Heart left ventricle (tissue), 16 donors: Measurements from ENCODE around the gene C1QA. TPM values are rescaled to one million over a fixed set of nuclear protein-coding genes. Genes with fewer than 3 reads are reported as not detected.

Experiments
- ATAC-seq, 4 donors: fragments of 200-7000 bp; cut with Tn5 transposase; one replicate each; pipeline ENCODE4 v1.9.1; 2020 to 2022; ENCODE audit warnings: moderate library complexity in 4 of 4, mild to moderate bottlenecking in 3 of 4, moderate number of reproducible peaks in 1 of 4
- DNase-seq, 5 donors: peaks; one replicate each; pipeline ENCODE4 v3.0.0-alpha.2; 2020
- H3K27ac ChIP-seq, 12 donors: fragments of 200-600 bp; sonication (generic) in 4 of 12; one replicate each; pipeline versions ENCODE4 v1.5.0 to v1.8.0; 2016 to 2022; ENCODE audit warnings: mild to moderate bottlenecking in 2 of 12
- H3K27me3 ChIP-seq, 9 donors: fragments of 200-600 bp; sonication (generic) in 2 of 9; one replicate each; pipeline versions ENCODE4 v1.5.1 to v1.8.0; 2016 to 2022; ENCODE audit warnings: mild to moderate bottlenecking in 3 of 9
- H3K36me3 ChIP-seq, 9 donors: fragments of 200-600 bp; sonication (generic) in 2 of 9; one replicate each; pipeline versions ENCODE4 v1.5.0 to v1.8.0; 2018 to 2022; ENCODE audit warnings: mild to moderate bottlenecking in 2 of 9
- H3K4me1 ChIP-seq, 12 donors: fragments of 200-600 bp; sonication (generic) in 4 of 12; one replicate each; pipeline versions ENCODE4 v1.5.0 to v1.8.0; 2016 to 2022; ENCODE audit warnings: mild to moderate bottlenecking in 3 of 12
- H3K4me3 ChIP-seq, 12 donors: fragments of 200-600 bp; sonication (generic) in 4 of 12; one replicate each; pipeline versions ENCODE4 v1.5.0 to v1.8.0; 2017 to 2022; ENCODE audit warnings: mild to moderate bottlenecking in 9 of 12, moderate library complexity in 4 of 12
- H3K9me3 ChIP-seq, 12 donors: fragments of 200-600 bp; sonication (generic) in 4 of 12; one replicate each; pipeline versions ENCODE4 v1.5.0 to v1.8.0; 2016 to 2022; ENCODE audit warnings: mild to moderate bottlenecking in 1 of 12
- CTCF ChIP-seq, 12 donors: fragments of 200-600 bp; sonication (generic) in 4 of 12; IDR thresholded peaks; one replicate each; pipeline versions ENCODE4 v1.5.0 to v1.8.0; 2018 to 2022; ENCODE audit warnings: antibody characterized with exemption in 12 of 12, mild to moderate bottlenecking in 5 of 12
- POLR2A ChIP-seq, 2 donors: fragments of 450-650 bp; IDR thresholded peaks; one replicate each; pipeline ENCODE4 v1.6.1; 2017; ENCODE audit warnings: antibody characterized with exemption in 2 of 2, mild to moderate bottlenecking in 2 of 2, moderate library complexity in 2 of 2
- WGBS, 4 donors: extraction: QIAGEN DNeasy Blood & Tissue Kit in 2 of 4; methylation state at CpG; one replicate each; pipeline versions ENCODE4 v1.1.5 to v1.1.7; 2013 to 2018; 5-methylcytosine and 5-hydroxymethylcytosine counted together
- intact Hi-C, 10 donors: fragments of 100-400 bp; cut with DNase I; formaldehyde crosslinking; loops; one replicate each; pipeline versions ENCODE4 v1.11.1 to v1.14.2; 2022
- long read RNA-seq, 3 donors: library from polyadenylated mRNA; unstranded; transcript quantifications; one replicate each; pipeline ENCODE4 v2.0.0, GENCODE V29; 2020 to 2021
- polyA plus RNA-seq, 2 donors: library from polyadenylated mRNA; stranded (reverse); fragments of 200-250 nt; gene quantifications; one replicate each; pipeline ENCODE4 v1.2.3, GENCODE V29; 2013
- total RNA-seq, 9 donors: library from RNA; depleted of rRNA in 2 of 9; stranded (reverse); fragments of >200 nt in 2 of 9; fragmentation: NEBNext Ultra II Directional in 3 of 9; extraction: Animal tissue kit (Norgen Biotek cat#: 25700) in 3 of 9; gene quantifications; one replicate each; pipeline versions ENCODE4 v1.1.0 to v1.2.4, GENCODE V29; 2016 to 2023
- donor health status: ischemic (EF 13 %, LVEDD 7.1; RV severe dilation, severe dysfunction).
- donor health status: healthy with polysubstance abuse.
- donor health status: DM: no; HTN: yes; CAD: no.
- donor health status: DM: no; HTN: no; CAD: no.
- donor health status: ischemic (EF 25% LVEDD 6.9; RV normal size, moderate dysfunction).
- donor health status: ischemic (EF 25% LVEDD 5.7; RV mildly dilated, moderate dysfunction).
- donor health status: healthy.
- donor health status: DM: yes; HTN: yes; CAD: no.
- donor health status: ischemic (EF 35%, LVEDD 5.7; RV mildly dilated, moderate dysfunction).
- donor health status: nonischemic (EF 11% LVEDD 7.7; RV severe dilation, severe dysfunction).
- donor health status: DM: yes; HTN: yes; CAD: no.
- donor health status: PGD.
- donor health status: ischemic (EF 29% LVEDD 5.4; RV normal size, mild dysfunction).
- donor health status: nonischemic (EF 23%, LVEDD 6.1; RV moderate dilation, normal function).

Gene C1QA
- total RNA-seq (100 to 1,000 TPM in 2 of 9 donors, 10 to 100 TPM in 7; 24.8 to 675 (median 57.0) TPM), polyA plus RNA-seq (10 to 100 TPM; 26.4 to 46.6 TPM)
- long read RNA-seq, donor 1, transcript C1QA-201 (3 exons, 1,143 nt), result major isoform, 42 of 51 reads
- long read RNA-seq, donor 1, partial matches to known transcripts, result 7 of 51 reads
- long read RNA-seq, donor 1, other reads (novel, unspliced or antisense), result 1 of 51 reads
- long read RNA-seq, donor 2, transcript C1QA-201 (3 exons, 1,143 nt), result major isoform, 19 of 21 reads
- long read RNA-seq, donor 2, partial matches to known transcripts, result 0 of 21 reads
- long read RNA-seq, donor 2, other reads (novel, unspliced or antisense), result 1 of 21 reads
- long read RNA-seq, donor 3, transcript C1QA-201 (3 exons, 1,143 nt), result major isoform, 26 of 38 reads
- long read RNA-seq, donor 3, partial matches to known transcripts, result 9 of 38 reads
- long read RNA-seq, donor 3, other reads (novel, unspliced or antisense), result 2 of 38 reads

- H3K9me3 ChIP-seq, result no peaks in the 10 kb centered on the region
- H3K4me1 ChIP-seq, result peaks cover 0 to 11% (median 0%) of the 10 kb centered on the region in 12 donors
- H3K27me3 ChIP-seq, result peaks cover 0 to 30% (median 3%) of the 10 kb centered on the region in 9 donors
- peak within 1 kb of the TSS in 2 of 12 donors; percentile 9 to 80 for H3K27ac ChIP-seq
- TF ChIP-seq CTCF (IDR thresholded peaks at IDR 0.05), result no peak
- no peak for TF ChIP-seq POLR2A (IDR thresholded peaks at IDR 0.05)
- intact Hi-C loops, result loop anchor here in 2 of 10 donors (10.0 kb wide), 2 partner anchors 102 to 502 kb away; no protein-coding TSS in a partner anchor
- DNase-seq (peak; percentile 54 to 86 (median 60)), ATAC-seq (peak; percentile 69 to 87 (median 80))
- H3K4me3 ChIP-seq, result peak within 1 kb of the TSS in 9 of 12 donors; percentile 22 to 61 (median 38)
- 42 to 56% (median 50%) methylated on average over 4 to 5 of the region's 5 CpGs for WGBS, 4 donors
- H3K36me3 ChIP-seq, result no peaks in the 10 kb centered on the region
Observed at GRCh38 chr1:22636353-22636752, at the start of gene C1QA. TSS of gene C1QA (plus strand) at chr1:22636628. CDS start at chr1:22637617, 989 bp downstream.

GRCh38 chr1:22587247-22587646 lies 49.2 kb upstream of the C1QA start:
- WGBS, 4 donors, result 79 to 88% (median 83%) methylated on average over 7 of the region's 7 CpGs
- DNase-seq (peak in 1 of 5 donors; percentile 26), ATAC-seq (no peak)
- Histone ChIP-seq H3K4me3 (no peak overlapping the region), H3K9me3 (no peaks in the 10 kb centered on the region), H3K27me3 (peaks cover 0 to 13% (median 2%) of the 10 kb centered on the region in 9 donors), H3K27ac (no peak overlapping the region), H3K4me1 (peaks cover 0 to 14% (median 6%) of the 10 kb centered on the region in 12 donors), H3K36me3 (no peaks in the 10 kb centered on the region)
- TF ChIP-seq POLR2A (IDR thresholded peaks at IDR 0.05) (no peak), CTCF (IDR thresholded peaks at IDR 0.05) (no peak)
- intact Hi-C loops, result no loop called here

GRCh38 chr1:22588899-22589422 lies 47.5 kb upstream of the C1QA start:
- 82 to 85% (median 83%) methylated on average over 17 to 24 of the region's 24 CpGs for whole genome bisulfite sequencing, 4 donors
- intact Hi-C loops, result no loop called here
- Histone ChIP-seq H3K27ac (no peak overlapping the region), H3K36me3 (no peaks in the 10 kb centered on the region), H3K4me3 (no peak overlapping the region), H3K9me3 (no peaks in the 10 kb centered on the region), H3K4me1 (no peaks in the 10 kb centered on the region), H3K27me3 (peaks cover 0 to 30% (median 17%) of the 10 kb centered on the region in 9 donors)
- TF ChIP-seq POLR2A (IDR thresholded peaks at IDR 0.05) (no peak), CTCF (IDR thresholded peaks at IDR 0.05) (no peak)
- ATAC-seq (no peak), DNase-seq (peak in 1 of 5 donors; percentile 38)

- no peak for TF ChIP-seq POLR2A (IDR thresholded peaks at IDR 0.05)
- TF ChIP-seq CTCF (IDR thresholded peaks at IDR 0.05), result no peak
- H3K27ac ChIP-seq, result no peak overlapping the region
- no peak overlapping the region for H3K4me3 ChIP-seq
- intact Hi-C loops, result no loop called here
- DNase-seq, result peak in 1 of 5 donors; percentile 54
- no peak for ATAC-seq
- WGBS, 4 donors, result 62 to 72% (median 70%) methylated on average over 8 of the region's 8 CpGs
- H3K36me3 ChIP-seq, result no peaks in the 10 kb centered on the region
- no peaks in the 10 kb centered on the region for H3K4me1 ChIP-seq
- H3K27me3 ChIP-seq, result peaks cover 0 to 48% (median 22%) of the 10 kb centered on the region in 9 donors
- no peaks in the 10 kb centered on the region for H3K9me3 ChIP-seq
Observed at GRCh38 chr1:22591576-22591975, 44.9 kb upstream of the C1QA start.
